Astrocyte of the hippocampus (primary cell): Measurements from ENCODE around the gene FHOD3.

Experiments used
- DNase-seq: peaks from one replicate; pipeline ENCODE4 v3.0.0; 2011; ENCODE audit warnings: low read depth, low spot score

Gene FHOD3

DNA sequence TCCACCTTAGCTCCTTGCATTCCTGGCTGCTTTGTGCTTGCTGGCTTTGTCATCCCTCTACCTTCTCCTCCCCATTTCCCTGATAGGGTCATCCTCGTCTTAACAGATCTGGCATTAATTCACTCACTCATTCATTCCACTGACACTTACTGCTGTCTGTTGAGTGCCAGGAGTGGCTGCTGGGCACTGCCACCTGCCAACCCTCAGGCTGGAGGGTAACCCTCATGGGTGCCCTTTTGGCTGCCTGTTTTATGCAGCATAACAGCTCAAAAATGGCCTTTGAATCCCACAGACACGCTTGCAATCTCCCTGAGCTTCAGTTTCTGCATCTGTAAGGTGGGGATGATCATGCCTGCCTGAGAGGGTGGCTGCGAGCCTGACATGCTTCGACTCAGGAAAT is 25.2 kb downstream of the FHOD3 start:
- DNase-seq: no peak

DNA sequence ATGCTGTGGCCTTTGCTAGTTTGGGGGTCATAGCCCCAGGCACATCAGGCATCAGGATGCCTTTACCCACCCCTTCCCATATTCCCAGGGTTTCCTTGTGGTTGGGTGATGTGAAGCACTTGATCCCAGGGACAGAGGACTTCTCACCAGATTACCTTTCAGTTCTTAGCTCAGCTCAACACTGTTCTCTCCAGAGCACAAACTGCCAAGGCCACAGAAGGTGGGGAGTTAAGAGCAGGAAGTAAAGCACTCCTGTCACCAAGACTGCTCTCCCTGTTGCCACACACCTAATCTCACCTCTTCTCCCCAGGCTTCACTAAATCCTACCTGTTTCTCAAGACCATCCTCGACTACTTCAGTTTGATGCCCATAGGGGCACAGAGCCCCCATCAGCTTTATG is 25.9 kb downstream of the FHOD3 start:
- no peak for DNase-seq

DNA sequence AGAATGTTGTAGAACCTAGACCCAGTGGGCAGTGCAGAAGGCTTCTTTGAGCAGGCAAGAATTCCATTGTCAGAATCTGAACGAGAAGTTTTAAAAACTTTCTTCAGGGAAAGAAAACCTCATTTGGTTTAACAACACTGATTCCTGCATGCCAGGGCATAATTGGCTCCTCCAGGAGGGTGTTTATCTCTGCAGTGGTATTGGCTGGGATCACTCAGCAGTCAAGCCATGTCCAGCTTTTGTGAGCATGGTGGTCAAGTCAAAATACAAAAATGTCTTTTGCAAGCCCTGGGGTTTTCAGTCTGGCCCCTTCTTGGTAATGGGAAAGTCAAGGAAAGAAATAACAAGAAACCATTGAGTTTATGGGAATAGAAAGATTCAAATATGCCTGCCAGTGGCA is 28.3 kb downstream of the FHOD3 start:
- DNase-seq: peak; percentile 72

DNA sequence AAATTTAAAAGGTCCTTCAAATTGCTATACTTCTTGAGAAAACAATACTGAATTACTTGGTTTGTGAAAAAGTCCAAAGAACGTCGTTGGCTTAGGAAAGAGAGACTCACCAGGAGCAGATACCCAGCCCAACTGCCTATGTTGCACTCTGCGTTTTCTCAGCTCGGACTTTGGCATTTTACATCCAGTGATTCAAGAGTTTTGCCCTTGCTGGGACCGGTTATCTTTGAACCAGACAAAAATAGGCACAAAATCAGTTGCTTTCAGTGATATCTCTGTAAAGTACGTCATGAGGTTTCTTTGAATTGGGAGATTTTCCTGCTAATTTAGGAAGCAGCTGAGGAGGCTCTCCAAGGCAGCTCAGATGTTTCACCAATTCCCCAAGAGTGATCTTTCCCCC is 29.3 kb downstream of the FHOD3 start:
- DNase-seq: no peak

DNA sequence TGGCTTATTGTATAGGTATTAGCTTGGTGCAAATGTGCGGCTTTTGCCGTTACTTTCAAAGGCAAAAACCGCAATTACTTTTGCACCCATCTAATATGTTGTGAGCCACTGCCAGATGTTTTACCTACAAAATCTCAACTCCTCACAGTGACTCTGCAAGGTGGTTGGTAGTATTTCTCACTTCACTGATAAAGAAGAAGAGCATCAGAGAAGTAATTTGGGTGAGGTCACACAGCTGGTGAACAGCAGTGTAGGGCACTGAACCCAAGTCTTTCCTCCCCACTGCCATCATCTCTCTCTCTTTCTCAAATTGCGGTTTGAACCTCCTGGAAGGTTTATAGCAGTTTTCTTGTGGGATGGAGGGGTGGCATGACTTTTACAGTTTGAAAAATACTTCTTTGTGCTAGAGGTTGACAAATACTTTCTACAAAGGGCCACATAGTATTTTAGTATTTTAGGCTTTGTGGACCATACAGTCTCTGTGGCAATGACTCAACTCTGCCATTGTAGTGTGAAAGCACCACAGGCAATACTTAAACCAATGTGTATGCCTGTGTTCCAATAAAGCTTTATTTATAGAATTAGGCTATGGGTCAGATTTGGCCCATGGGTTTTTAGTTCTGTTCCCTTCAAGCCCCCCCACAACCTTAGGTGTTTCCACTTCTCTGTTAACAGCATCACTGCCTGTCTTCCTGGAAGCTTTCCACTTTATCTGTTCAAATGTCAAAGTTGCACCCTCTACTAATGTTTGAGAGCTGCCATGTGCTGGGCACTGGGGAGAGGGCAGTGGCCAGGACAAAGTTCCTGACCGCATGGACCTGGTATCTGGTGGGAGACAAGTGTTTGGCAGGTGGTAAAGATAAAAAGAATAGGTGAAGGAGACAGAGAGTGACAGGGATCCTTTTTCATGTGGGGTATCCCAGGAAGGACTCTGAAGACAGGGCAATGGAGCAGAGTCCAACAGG is 30.1 kb downstream of the FHOD3 start:
- no peak for DNase-seq

DNA sequence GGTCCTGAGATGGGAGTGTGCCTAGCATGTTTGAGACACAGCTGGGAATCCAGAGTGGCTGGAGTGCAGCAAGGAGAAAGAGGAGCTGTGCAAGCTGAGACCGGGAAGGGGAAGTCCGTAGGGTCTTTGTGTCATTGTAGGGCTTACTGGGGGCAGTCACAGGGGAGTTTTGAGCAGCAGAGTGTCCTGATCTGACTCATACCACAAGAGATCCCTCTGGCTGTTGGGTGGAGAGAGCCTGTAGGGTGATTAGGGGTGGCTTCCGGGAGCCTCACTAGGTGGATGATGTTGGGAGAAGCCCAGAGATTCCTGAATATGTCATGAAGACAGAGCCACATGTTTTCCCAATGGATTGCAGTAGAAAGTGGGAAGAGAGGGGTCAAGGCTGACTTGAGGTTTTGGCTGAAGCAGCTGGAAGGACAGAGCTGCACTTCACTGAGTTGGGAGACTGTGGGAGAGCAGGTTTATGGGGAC is 30.9 kb downstream of the FHOD3 start:
- DNase-seq: no peak

DNA sequence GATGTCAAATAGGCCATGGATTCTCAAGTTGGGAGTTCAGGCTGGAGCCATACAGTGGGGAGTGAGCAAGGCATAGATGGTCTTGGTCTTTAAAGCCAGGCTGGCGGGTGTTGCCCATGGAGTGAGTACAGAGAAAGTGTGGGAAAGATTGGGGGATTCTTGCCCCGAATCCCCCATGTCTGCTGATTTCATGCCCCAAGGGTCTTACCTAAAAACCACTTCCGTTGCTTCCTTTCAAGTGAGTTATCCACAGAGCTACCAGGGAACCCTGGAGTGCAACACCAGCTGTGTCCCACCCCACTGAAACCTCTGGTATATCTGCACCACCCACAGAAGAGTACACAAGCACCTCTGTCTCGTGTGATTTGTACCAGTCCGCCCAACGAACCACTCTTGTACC is 31.4 kb downstream of the FHOD3 start:
- DNase-seq: no peak

DNA sequence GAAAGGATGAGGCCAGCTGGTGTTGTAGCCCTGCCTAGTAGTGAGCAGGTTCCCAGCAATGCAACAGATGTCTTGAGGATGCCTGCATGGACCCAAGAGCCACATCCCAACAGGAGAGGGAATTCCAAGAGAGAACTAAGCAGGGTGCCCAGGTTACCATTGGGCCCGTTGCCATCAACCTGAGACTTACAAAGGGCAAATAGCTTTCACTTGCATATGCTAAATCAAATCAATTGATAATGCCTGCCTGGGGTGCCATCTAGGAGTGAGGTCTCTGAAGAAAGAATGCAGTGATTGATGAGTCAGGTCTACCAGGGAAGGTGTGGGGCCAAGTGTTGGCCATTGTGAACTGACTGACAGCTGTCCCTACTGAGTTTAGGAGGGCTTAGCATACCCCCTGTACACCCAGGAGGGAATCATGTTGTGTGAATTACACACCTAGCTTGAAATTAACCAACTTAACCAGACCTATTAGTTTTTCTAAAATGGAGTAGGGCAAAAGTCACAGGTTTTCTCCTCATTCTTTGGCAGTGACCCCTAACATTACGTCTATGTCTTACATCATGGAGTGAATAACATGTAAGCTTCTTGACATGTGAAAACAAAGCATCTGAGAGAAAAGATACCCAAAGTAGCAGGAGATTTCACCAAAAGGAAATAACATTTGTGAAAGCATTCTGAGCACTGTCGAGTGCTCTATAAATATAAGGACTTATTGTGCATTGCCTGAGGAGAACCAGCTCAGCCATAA is 32.3 kb downstream of the FHOD3 start:
- DNase-seq: no peak

DNA sequence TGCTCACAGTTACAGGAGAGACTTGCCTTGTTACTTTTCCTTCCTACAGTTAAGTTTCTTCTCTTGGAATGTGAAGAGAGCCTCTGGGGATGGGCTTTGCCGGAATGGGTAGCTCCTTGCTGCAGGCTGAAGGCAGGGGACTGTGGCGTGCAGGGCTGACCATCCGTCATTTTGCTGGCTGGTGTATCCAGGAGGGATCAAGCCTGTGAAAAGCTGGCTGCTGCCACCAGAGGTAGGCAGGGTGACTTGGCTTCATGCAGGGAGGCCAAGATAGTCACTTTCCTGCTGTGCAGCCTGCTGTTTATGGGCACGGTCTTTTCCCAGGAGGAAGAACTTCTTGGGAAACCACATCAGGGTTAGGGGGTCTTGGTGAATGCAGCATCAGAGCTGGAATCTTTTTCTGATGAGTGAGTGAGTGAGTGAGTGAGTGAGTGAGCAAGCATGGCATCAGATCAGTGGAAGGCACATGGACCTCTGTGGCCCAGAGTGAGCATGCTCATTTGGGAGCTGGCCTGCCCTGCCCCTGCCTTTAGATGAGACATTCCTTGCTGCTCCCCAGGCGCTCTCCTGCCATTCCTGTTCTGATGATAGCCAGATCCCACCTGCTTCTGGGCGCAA is 33.0 kb downstream of the FHOD3 start:
- no peak for DNase-seq

DNA sequence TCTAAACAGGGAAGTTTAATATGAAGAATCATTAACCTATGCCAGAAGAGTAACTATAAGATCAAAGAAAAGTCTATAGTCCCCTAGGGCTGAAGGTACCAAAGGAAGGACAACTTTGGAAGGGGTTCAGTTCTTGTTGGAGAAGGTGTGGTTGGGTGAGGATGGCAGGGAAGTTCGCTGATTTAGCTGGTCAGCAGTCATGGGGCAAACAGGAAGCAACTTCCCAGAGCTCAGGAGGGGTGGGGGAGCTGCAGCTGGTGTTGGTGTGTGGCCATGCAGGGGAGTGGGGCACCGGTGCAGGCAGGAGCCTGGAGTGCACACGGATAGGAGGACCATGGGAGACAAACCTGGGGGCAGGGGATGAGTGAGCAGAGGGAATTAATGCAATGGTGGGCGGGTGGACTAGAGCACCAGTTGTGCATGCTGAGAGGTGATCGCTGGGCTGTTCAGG is 34.0 kb downstream of the FHOD3 start:
- no peak for DNase-seq

DNA sequence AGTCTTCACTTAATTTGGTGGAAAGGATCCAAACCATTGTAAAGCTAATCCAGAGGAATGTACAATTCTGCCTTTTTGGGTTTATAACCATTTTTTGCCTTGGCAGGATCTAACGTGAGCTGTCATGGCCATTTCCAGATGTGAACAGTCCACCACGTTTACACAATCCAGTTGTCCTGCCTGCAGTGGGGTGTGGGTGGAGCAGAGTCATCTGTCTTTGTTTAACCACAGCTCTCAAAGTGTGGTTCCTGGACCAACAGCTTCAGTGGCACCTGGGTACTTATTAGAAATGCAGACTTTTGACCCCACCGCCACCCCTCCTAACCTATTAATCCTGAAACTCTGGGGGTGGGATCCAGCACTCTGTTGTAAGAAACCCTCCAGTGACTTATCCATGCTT is 35.9 kb downstream of the FHOD3 start:
- DNase-seq: no peak

DNA sequence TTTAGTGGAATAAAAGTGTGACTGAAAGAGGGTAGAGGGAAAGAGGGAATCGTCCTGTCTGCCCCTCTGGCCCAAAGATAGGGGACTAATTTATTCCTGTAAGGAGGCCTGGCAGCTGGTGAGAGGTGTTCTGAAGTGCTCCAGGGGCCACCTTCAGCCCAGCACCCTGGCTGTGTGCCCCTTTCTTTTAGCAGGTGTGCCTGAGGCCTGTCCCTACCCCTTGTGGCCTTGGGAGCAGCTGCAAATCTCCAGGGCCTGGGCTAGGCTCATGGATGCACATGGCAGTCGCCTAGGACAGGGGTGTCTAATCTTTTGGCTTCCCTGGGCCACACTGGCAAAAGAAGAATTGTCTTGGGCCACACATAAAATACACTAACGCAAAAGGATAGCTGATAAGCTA is 37.3 kb downstream of the FHOD3 start:
- DNase-seq: no peak

DNA sequence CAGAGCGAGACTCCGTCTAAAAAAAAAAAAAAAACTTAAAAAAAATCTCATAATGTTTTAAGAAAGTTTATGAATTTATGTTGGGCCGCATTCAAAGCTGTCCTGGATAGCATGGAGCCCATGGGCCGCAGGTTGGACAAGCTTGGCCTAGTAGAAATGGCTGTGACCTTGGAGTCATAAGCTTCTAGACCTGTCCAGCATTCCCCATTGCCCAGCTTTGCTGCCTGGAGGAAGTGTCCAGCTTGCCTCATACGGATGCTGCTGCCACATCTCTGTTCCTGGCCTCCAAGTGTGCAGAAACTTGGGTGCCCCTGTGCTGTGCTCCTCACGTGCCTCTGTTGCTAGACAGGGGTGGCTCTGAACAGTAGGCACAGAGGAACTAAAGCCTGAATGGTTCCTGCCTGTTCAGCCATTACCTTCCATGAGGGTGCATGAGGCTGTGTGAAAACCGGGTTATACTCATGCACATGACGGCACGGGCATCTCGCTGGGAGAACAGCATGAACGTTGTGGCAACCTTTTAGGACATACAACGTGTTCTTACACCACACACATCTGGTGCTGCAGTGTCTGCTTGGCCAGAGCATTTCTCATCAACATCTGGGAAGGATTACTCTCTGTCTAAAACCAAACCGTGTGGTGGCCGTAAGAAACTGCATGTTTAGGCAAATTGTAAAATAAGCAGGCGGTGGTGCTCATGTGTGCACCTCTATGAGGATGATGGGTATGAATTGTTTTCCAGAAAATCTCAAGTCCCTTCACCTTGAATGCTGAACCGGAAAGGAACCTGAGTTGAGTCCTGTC is 38.2 kb downstream of the FHOD3 start:
- no peak for DNase-seq

DNA sequence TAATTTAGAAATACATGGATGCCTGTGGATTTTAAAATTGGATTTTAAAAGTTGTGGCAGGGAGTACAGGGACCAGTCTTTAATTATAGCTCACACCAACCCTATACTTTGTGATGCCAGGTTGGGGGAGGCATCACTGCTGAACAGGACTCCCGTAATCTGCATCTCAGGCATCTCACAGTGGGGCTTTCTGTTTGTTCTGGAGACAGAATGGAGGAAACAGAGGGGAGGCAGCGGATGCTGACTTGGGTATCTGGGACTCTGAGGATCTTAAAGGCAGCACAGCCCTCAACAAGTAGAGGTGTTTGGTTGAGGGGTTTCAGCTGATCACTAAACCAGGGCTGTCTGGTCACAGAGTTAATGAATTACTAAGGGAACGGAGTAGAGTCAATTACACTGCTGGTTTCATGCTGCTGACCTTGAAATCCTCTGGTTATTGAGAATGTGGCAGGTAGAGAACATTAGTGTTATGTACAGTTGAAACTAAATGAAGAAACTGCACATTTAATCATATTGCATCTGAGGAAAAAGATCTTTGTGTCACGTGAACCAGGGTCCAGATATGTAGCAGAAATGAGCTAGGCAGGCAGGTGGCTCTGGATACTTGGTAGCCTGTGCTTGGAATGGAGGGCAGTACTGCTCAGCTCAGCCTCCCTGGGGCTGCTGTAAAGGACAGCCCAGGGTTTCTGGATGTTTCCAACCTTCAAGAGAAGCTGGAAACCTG is 40.3 kb downstream of the FHOD3 start:
- no peak for DNase-seq

DNA sequence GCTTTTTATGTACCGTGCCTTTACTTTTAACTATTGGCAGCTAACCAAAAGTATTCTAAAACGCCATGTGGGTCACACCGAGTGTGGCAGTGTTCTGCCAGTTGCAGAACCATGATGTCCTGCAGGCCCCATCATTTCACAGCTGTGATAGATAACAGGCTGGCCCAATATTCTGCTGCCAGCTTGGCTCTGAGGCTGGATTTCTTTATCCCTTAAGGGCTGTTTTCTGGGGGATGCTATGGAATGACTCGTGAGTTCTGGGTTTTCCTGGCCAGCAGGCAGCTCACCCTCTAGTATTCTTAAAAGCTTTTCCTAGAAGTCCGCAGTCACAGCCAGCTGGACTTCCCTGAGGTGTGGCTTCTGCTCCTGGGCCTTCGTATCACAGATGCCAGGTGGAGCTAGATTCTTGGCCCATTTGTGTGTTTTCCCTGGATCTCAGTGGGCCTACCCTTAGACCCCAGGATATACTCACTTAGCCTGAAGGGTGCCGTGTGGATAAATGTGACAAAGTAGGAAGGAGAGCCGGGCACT is 41.0 kb downstream of the FHOD3 start:
- DNase-seq: no peak

DNA sequence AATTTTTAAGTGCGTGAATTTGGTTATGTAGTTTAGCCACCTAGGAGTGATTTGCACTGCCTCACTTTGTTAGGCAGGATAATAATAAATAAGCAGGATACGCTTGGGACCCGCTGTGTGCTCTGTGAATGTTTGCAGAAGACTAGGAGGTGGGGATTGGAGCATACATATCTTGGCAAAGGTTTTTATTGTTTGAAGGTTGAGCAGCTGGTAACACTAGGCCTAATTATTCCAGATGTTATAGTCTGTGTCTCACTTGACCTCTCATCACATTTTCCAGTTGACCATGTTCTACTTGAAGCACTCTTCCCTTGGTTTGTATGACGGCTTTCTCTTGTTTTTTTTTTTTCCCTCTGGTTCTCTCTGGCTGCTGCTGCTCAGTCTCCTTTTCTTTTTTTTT is 42.7 kb downstream of the FHOD3 start:
- DNase-seq: no peak

DNA sequence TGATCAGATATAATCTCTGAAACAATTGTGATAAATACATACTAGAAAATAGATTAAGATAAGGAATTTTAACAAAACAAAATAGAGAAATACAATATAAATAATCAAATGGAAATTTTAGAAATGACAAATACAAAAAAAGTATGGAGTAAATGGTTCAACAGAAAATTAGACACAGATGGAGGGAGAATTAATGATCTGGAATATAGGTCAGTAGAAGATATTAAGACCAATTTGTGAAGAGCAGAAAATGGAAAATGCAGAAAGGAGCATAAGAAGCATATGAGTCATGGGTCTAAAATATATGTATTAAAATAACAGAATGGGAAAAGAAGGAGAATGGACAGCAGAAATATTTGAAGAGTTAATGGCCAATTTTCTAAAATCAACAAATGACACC is 44.4 kb downstream of the FHOD3 start:
- no peak for DNase-seq

DNA sequence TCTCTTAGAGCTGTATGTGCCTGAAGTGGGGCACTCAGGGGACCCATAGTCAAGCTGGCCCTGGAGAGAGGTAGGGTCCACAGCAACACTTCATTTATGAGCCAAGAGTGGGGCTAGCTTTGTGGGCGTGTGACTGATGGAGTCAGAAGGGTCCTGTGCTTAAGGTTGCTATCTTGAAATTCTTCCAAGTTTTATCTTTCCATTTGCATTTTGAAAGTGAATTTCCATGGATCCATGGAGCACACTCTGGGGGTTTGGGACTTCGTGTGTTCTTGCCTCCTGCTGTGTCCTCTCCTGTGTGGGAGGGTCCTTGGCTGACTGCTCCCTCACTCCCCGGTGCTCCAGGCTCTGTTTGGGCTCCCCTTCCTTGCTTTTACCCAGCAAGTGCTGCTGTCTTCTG is 50.8 kb downstream of the FHOD3 start:
- no peak for DNase-seq

DNA sequence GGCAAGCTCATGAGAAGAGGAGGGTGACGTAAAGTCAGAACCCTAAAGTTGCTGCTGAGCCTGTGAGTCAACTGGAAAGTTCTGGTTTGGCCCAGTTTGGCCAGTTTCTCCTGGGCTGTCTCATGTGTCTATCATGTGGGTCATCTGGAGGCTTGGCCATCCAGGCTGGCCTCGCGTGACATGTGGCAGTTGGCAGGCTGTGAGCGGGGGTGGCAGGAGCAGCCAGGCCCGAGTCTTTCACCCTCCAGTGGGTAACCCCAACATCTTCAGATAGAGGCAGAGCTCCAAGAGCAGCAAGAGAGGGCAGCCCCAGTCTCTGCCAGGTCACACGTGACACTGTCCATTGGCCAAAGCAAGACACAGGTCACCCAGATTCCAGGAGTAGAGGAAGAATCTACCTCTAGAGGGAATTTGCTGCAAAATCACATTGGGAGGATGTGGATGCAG is 51.5 kb downstream of the FHOD3 start:
- no peak for DNase-seq

DNA sequence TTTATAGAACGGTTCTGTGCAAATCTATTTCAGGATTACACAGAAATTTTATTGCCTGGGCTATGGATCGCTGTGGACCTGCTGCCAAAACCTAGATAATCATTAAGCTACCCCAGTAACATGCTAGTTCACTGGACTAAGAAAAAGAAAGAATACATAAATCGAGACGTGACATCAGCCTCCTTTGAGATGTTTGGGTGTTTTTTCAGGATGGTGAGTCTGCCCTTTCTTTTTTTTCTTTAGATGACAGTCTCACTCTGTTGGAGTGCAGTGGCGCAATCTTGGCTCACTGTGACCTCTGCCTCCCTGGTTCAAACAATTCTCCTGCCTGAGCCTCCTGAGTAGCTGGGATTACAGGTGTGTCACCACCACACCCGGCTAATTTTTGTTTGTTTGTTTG is 52.0 kb downstream of the FHOD3 start:
- DNase-seq: no peak
